Peyer's patch (tissue), 4 donors: ENCODE measurements around the gene SLC6A2. TPM values are rescaled to one million over a fixed set of nuclear protein-coding genes. Genes with fewer than 3 reads are reported as not detected.

Experiments
- DNase-seq, 3 donors: peaks; one replicate each; pipeline ENCODE4 v3.0.0-alpha.2; 2017 to 2019
- H3K27ac ChIP-seq, 4 donors: fragments of 200-600 bp; sonication (generic); one replicate each; pipeline ENCODE4 v1.5.1; 2016 to 2019
- H3K27me3 ChIP-seq, 2 donors: fragments of 200-600 bp; sonication (generic); one replicate each; pipeline ENCODE4 v1.5.1; 2019
- H3K36me3 ChIP-seq, 3 donors: fragments of 200-600 bp; sonication (generic); one replicate each; pipeline ENCODE4 v1.5.1; 2016 to 2019
- H3K4me1 ChIP-seq, 4 donors: fragments of 200-600 bp; sonication (generic); one replicate each; pipeline ENCODE4 v1.5.1; 2016 to 2019
- H3K4me3 ChIP-seq, 4 donors: fragments of 200-600 bp; sonication (generic); 1 replicate in 3 of 4; 2 replicates in 1 of 4; pipeline ENCODE4 v1.5.1; 2016 to 2019; ENCODE audit warnings: mild to moderate bottlenecking in 1 of 4
- H3K9me3 ChIP-seq, 4 donors: fragments of 200-600 bp; sonication (generic); one replicate each; pipeline ENCODE4 v1.5.1; 2016 to 2019; ENCODE audit warnings: mild to moderate bottlenecking in 1 of 4
- POLR2A ChIP-seq, 2 donors: fragments of 450-650 bp; IDR thresholded peaks; one replicate each; pipeline ENCODE4 v1.5.1; 2017; ENCODE audit warnings: antibody characterized with exemption in 2 of 2, mild to moderate bottlenecking in 2 of 2, moderate library complexity in 2 of 2
- total RNA-seq, 4 donors: library from RNA; depleted of rRNA; stranded (reverse); fragments of >200 nt; gene quantifications; one replicate each; pipeline ENCODE4 v1.1.0, GENCODE V29; 2016
- TF ChIP-seq, protein P1 (sequence below), 6 experiments: fragments of 450-650 bp in 4 of 6; fragments of 200-600 bp in 2 of 6; sonication (generic) in 1 of 6; IDR thresholded peaks; one replicate each; pipeline ENCODE4 v1.5.1; 2017 to 2019; ENCODE audit warnings: antibody characterized with exemption in 6 of 6, mild to moderate bottlenecking in 3 of 6, moderate library complexity in 1 of 6

Gene SLC6A2
- total RNA-seq, 4 donors from 2014 or later: not detected

DNA sequence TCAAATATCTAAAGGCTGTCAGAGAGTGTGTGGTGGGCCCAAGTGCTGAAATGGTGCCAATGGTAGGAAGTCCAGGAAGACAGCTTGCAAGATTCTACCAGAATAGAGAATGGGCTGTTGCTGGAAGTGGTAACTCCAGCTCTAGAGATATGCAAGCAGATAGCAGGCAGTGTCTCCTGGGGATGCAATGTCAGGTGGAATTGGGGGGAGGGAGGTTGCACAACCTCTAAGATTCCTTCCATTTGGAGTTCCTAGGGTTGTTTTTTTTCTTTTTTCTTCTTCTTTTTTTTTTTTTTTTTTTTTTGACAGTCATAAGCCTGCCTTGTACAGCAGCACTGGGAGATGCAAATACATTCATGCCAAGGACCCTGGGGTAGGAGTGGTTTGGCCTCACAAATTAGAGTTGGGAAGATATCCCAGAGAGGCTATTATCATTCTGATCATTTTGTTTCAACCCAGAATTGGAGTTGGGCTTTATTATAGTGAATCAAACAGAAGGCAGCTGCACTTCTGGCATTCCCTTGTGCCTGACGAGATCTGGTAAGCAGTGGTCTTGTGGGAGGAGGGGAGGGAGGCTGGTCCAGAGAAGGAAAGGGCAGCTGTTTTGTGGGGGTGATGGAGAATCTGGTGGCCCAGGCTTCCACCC lies 51.1 kb downstream of the SLC6A2 start:
- TF ChIP-seq, protein P1, sequence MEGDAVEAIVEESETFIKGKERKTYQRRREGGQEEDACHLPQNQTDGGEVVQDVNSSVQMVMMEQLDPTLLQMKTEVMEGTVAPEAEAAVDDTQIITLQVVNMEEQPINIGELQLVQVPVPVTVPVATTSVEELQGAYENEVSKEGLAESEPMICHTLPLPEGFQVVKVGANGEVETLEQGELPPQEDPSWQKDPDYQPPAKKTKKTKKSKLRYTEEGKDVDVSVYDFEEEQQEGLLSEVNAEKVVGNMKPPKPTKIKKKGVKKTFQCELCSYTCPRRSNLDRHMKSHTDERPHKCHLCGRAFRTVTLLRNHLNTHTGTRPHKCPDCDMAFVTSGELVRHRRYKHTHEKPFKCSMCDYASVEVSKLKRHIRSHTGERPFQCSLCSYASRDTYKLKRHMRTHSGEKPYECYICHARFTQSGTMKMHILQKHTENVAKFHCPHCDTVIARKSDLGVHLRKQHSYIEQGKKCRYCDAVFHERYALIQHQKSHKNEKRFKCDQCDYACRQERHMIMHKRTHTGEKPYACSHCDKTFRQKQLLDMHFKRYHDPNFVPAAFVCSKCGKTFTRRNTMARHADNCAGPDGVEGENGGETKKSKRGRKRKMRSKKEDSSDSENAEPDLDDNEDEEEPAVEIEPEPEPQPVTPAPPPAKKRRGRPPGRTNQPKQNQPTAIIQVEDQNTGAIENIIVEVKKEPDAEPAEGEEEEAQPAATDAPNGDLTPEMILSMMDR (IDR thresholded peaks at IDR 0.05): no peak
- no peak for TF ChIP-seq POLR2A (IDR thresholded peaks at IDR 0.05)
- no peak for DNase-seq

GRCh38 chr16:55709801-55710200 lies 54.0 kb downstream of the SLC6A2 start:
- Histone ChIP-seq H3K4me3 (no peak overlapping the region), H3K27ac (no peak overlapping the region), H3K27me3 (no peaks in the 10 kb centered on the region), H3K9me3 (no peaks in the 10 kb centered on the region), H3K4me1 (no peaks in the 10 kb centered on the region), H3K36me3 (no peaks in the 10 kb centered on the region)
- DNase-seq: no peak
- TF ChIP-seq, protein P1 (IDR thresholded peaks at IDR 0.05): no peak
- no peak for TF ChIP-seq POLR2A (IDR thresholded peaks at IDR 0.05)

More for the DNA sequence above, 51.1 kb downstream of the SLC6A2 start:
- Histone ChIP-seq H3K4me1 (no peaks in the 10 kb centered on the region), H3K27ac (no peak overlapping the region), H3K4me3 (no peak overlapping the region), H3K36me3 (no peaks in the 10 kb centered on the region), H3K9me3 (no peaks in the 10 kb centered on the region), H3K27me3 (no peaks in the 10 kb centered on the region)

DNA sequence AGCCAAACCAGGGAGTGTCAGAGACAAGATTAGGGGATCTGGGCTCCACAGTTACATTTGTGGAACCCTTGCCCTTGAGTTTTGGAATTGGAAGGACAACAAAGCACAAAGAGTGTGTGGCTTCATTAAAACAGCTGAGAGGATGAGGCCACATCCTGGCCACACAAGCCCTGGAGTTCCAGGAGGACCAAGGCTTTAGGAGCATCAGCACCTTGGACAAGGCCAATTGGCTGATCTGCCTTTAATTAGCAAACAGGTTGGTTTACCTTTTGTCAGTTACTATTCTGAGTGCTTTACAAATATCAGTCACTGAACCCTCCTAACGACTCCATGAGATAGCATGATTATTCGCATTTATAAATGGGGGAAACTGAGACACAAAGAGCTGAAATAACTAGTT lies 54.7 kb downstream of the SLC6A2 start:
- Histone ChIP-seq H3K27me3 (no peaks in the 10 kb centered on the region), H3K27ac (no peak overlapping the region), H3K9me3 (no peaks in the 10 kb centered on the region), H3K36me3 (no peaks in the 10 kb centered on the region), H3K4me3 (no peak overlapping the region), H3K4me1 (no peaks in the 10 kb centered on the region)
- no peak for TF ChIP-seq POLR2A (IDR thresholded peaks at IDR 0.05)
- TF ChIP-seq, protein P1 (IDR thresholded peaks at IDR 0.05): no peak
- no peak for DNase-seq

DNA sequence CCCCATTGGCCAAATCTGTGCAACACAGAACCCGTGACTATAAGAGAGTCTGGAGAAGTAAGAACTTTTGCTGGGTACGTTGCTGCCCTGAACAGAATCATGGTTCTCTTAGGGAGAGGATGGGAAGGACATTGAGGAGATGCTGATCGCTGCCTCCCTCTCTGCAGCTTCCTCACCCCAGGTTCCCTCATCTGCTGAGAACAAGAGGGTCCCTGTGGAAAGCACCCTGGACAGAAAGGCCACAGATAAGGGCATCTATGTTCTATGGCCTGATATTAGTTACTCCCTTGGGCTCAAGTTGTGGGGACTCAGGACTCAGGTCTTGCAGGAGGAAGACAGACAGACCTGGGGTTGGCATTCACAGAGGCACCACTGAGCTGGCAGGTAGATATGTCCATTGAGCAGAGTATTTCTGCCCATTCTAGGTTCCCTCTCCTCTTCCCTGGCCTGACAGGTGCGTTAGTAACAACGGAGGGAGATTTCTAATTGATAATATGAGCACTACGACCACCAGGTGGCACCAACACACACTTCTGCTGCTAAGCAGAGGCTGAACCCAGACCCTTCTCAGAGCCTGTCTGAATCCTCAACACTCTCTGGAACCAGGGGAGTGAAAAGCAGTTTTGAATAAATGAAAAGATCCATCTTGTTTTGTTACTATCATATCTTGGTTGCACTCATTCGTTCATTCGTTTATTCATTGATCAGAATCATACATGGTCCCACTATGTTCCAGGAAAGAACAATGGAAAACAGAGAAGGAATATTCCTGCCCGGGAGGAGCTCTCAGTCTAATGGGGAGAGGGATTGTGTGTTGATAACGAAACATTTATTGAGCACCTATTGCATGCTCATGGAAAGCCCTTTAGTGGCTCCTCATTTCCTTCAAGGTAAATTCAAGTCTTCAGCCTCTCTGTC lies 56.4 kb downstream of the SLC6A2 start:
- no peaks in the 10 kb centered on the region for H3K27me3 ChIP-seq
- H3K27ac ChIP-seq: no peak overlapping the region
- DNase-seq: peak in 2 of 3 donors; percentile 37 to 79
- H3K36me3 ChIP-seq: no peaks in the 10 kb centered on the region
- TF ChIP-seq, protein P1 (IDR thresholded peaks at IDR 0.05): peak in 5 of 6 experiments; percentile 35 to 61 (median 54)
- TF ChIP-seq POLR2A (IDR thresholded peaks at IDR 0.05): no peak
- H3K4me3 ChIP-seq: no peak overlapping the region
- H3K9me3 ChIP-seq: no peaks in the 10 kb centered on the region
- no peaks in the 10 kb centered on the region for H3K4me1 ChIP-seq

GRCh38 chr16:55713103-55713502 lies 57.3 kb downstream of the SLC6A2 start:
- H3K36me3 ChIP-seq: no peaks in the 10 kb centered on the region
- H3K9me3 ChIP-seq: no peaks in the 10 kb centered on the region
- DNase-seq: no peak
- no peak overlapping the region for H3K4me3 ChIP-seq
- TF ChIP-seq, protein P1 (IDR thresholded peaks at IDR 0.05): no peak
- no peak for TF ChIP-seq POLR2A (IDR thresholded peaks at IDR 0.05)
- no peak overlapping the region for H3K27ac ChIP-seq
- H3K27me3 ChIP-seq: no peaks in the 10 kb centered on the region
- no peaks in the 10 kb centered on the region for H3K4me1 ChIP-seq
